Erythroblast (primary cell): ENCODE measurements around the gene ASMT.

ENCODE experiments used
- DNase-seq, 2 experiments: peaks; one replicate each; lab custom pipeline; 2025; lab: John Stamatoyannopoulos, UW
- GATA1 ChIP-seq: IDR thresholded peaks from 2 replicates; pipeline ENCODE4 v1.6.1; 2011; ENCODE audit warnings: low read depth, mild to moderate bottlenecking, control low read depth, low read length, moderate library complexity
- POLR2A ChIP-seq: IDR thresholded peaks from 2 replicates; pipeline ENCODE4 v1.6.1; 2011; ENCODE audit warnings: mild to moderate bottlenecking, low read length

The ASMT gene

GRCh38 chrX:1686642-1687041 is 71.8 kb downstream of the ASMT start:
- no peak for TF ChIP-seq POLR2A
- TF ChIP-seq GATA1 = no peak
- no peak for DNase-seq
